HCT116 (cell line): ENCODE results near the gene PREX1. TPM values are rescaled to one million over a fixed set of nuclear protein-coding genes. Genes with fewer than 3 reads are reported as not detected.

ENCODE experiments used
- ATAC-seq: fragments of 200-7000 bp; cut with Tn5 transposase; 2 replicates; pipeline ENCODE4 v1.9.1; 2020; ENCODE audit warnings: mild to moderate bottlenecking, moderate library complexity
- BruUV-seq: library from RNA; stranded (reverse); fragments of 400-500 nt; replicated peaks from 2 replicates; lab custom pipeline; 2021; lab: Mats Ljungman, UMichigan
- CTCF ChIA-PET: fragments of 300-600 bp; sonication (Branson Sonifier 250); formaldehyde crosslinking; loops from one replicate; lab custom pipeline; 2021; ENCODE audit warnings: antibody characterized with exemption; lab: Charles Lee
- POLR2A ChIA-PET: fragments of 300-600, 350-600 bp; sonication (Branson Sonifier 250); formaldehyde crosslinking; loops from one replicate; lab custom pipeline; 2021; ENCODE audit warnings: antibody characterized with exemption; lab: Charles Lee
- RAD21 ChIA-PET, 2 experiments: fragments of 300-600 bp; sonication (Branson Sonifier 250); formaldehyde crosslinking; loops; one replicate each; lab custom pipeline; 2023; ENCODE audit warnings: low total read pairs in 2 of 2; ENCODE audit not compliant: uncharacterized antibody in 2 of 2, unreplicated experiment in 2 of 2, low non-redundant PET in 1 of 2; lab: Charles Lee
- DNase-seq: peaks from one replicate; pipeline ENCODE4 v3.0.0-alpha.2; 2010; ENCODE audit warnings: low read depth, low spot score
- H2AFZ ChIP-seq: fragments of 200-600 bp; shearing (Covaris generic), sonication (generic); 2 replicates; pipeline ENCODE4 v1.6.1; 2017; ENCODE audit warnings: low read depth, mixed run types, mixed read lengths, antibody characterized with exemption, low read length; ENCODE audit not compliant: poor library complexity, severe bottlenecking
- H3K27ac ChIP-seq: 2 replicates; pipeline ENCODE4 v1.5.1; 2012; ENCODE audit warnings: low read depth, low read length
- H3K27me3 ChIP-seq: fragments of 200-600 bp; sonication (generic); 2 replicates; pipeline ENCODE4 v1.6.1; 2016; ENCODE audit warnings: mixed run types, low read length, mixed read lengths; ENCODE audit not compliant: insufficient read depth
- H3K36me3 ChIP-seq, 2 experiments: fragments of 200-500 bp in 1 of 2; fragments of 200-600 bp in 1 of 2; sonication (Bioruptor generic) in 1 of 2; sonication (generic) in 1 of 2; 2 replicates each; pipeline versions ENCODE4 v1.5.1 to v1.6.1; 2014 to 2016; ENCODE audit warnings: low read length in 2 of 2, inconsistent platforms in 1 of 2, mixed read lengths in 1 of 2, mixed run types in 1 of 2; ENCODE audit not compliant: insufficient read depth in 2 of 2, control insufficient read depth in 1 of 2
- H3K4me1 ChIP-seq, 2 experiments: fragments of 200-600 bp in 1 of 2; sonication (generic) in 1 of 2; 2 replicates each; pipeline versions ENCODE4 v1.5.1 to v1.6.1; 2012 to 2017; ENCODE audit warnings: low read length in 2 of 2, inconsistent platforms in 1 of 2, mild to moderate bottlenecking in 1 of 2, mixed read lengths in 1 of 2, mixed run types in 1 of 2, moderate library complexity in 1 of 2; ENCODE audit not compliant: insufficient read depth in 2 of 2, control insufficient read depth in 1 of 2
- H3K4me2 ChIP-seq: fragments of 200-600 bp; sonication (generic); 2 replicates; pipeline ENCODE4 v1.6.1; 2017; ENCODE audit warnings: mixed run types, low read length, mixed read lengths
- H3K4me3 ChIP-seq, 2 experiments: fragments of 200-600 bp in 1 of 2; sonication (generic) in 1 of 2; replicated peaks in 1 of 2; 2 replicates each; pipeline ENCODE4 v1.5.1; 2011 to 2016; ENCODE audit warnings: low read length in 2 of 2, control low read depth in 1 of 2, low read depth in 1 of 2, mild to moderate bottlenecking in 1 of 2, mixed read lengths in 1 of 2, mixed run types in 1 of 2
- H3K79me2 ChIP-seq: fragments of 200-600 bp; sonication (generic); 2 replicates; pipeline ENCODE4 v1.6.1; 2017; ENCODE audit warnings: mild to moderate bottlenecking, mixed run types, low read length, moderate library complexity, mixed read lengths; ENCODE audit not compliant: insufficient read depth
- H3K9ac ChIP-seq: fragments of 200-600 bp; sonication (generic); 2 replicates; pipeline ENCODE4 v1.6.1; 2016; ENCODE audit warnings: low read length, mixed read lengths
- H3K9me2 ChIP-seq: fragments of 200-600 bp; sonication (generic), shearing (Covaris generic); 2 replicates; pipeline ENCODE4 v1.6.1; 2017; ENCODE audit warnings: mixed run types, mild to moderate bottlenecking, moderate library complexity; ENCODE audit not compliant: insufficient read depth
- H3K9me3 ChIP-seq, 2 experiments: fragments of 200-500 bp in 1 of 2; fragments of 200-600 bp in 1 of 2; sonication (Bioruptor generic) in 1 of 2; sonication (generic) in 1 of 2; 2 replicates each; pipeline ENCODE4 v1.6.1; 2014 to 2017; ENCODE audit warnings: low read length in 2 of 2, mixed read lengths in 2 of 2, inconsistent platforms in 1 of 2, low read depth in 1 of 2, mild to moderate bottlenecking in 1 of 2, mixed run types in 1 of 2, moderate library complexity in 1 of 2; ENCODE audit not compliant: control insufficient read depth in 1 of 2, insufficient read depth in 1 of 2
- H4K20me1 ChIP-seq: fragments of 200-600 bp; sonication (generic), shearing (Covaris generic); 2 replicates; pipeline ENCODE4 v1.6.1; 2017; ENCODE audit warnings: mixed run types, mild to moderate bottlenecking, moderate library complexity; ENCODE audit not compliant: insufficient read depth
- EZH2phosphoT487 ChIP-seq: fragments of 200-600 bp; IDR thresholded peaks from 2 replicates; pipeline ENCODE4 v1.6.1; 2018; ENCODE audit warnings: antibody characterized with exemption, borderline replicate concordance
- POLR2A ChIP-seq: IDR thresholded peaks from 2 replicates; pipeline ENCODE4 v1.7.0; 2011; ENCODE audit warnings: borderline replicate concordance; ENCODE audit not compliant: insufficient read depth, insufficient read length; ENCODE audit errors: extremely low read depth
- POLR2AphosphoS5 ChIP-seq: IDR thresholded peaks from 2 replicates; pipeline ENCODE4 v1.6.1; 2011; ENCODE audit warnings: mild to moderate bottlenecking, low read depth, low read length, moderate library complexity
- REST ChIP-seq: IDR thresholded peaks from 2 replicates; pipeline ENCODE4 v1.6.1; 2012; ENCODE audit warnings: low read depth
- SIN3A ChIP-seq: IDR thresholded peaks from 2 replicates; pipeline ENCODE4 v1.6.1; 2012; ENCODE audit warnings: low read depth
- SP1 ChIP-seq: IDR thresholded peaks from 2 replicates; pipeline ENCODE4 v1.6.1; 2012; ENCODE audit warnings: low read depth
- SRF ChIP-seq: IDR thresholded peaks from 2 replicates; pipeline ENCODE4 v1.6.1; 2012; ENCODE audit warnings: low read depth
- YY1 ChIP-seq: IDR thresholded peaks from 2 replicates; pipeline ENCODE4 v1.6.1; 2011; ENCODE audit warnings: low read length, low read depth, moderate library complexity, mild to moderate bottlenecking; ENCODE audit not compliant: insufficient replicate concordance; ENCODE audit errors: extremely low read depth
- intact Hi-C: fragments of 100-400 bp; cut with micrococcal nuclease; formaldehyde crosslinking; loops from 2 replicates; pipeline ENCODE4 v1.10.0; 2022
- total RNA-seq: library from RNA; stranded (reverse); gene quantifications from one replicate; pipeline ENCODE4 v1.2.1, GENCODE V29; 2021; ENCODE audit not compliant: unreplicated experiment

Gene PREX1
- total RNA-seq, 1 experiment from 2014 or later = 6.1 TPM

GRCh38 chr20:48653706-48654051, 174.1 kb downstream of the PREX1 start:
- ChIA-PET POLR2A (no interaction called here), RAD21 (no interaction called here), CTCF (interaction anchor here (0.6 kb wide), 1 partner anchor 27 kb away, joined by 3 read pairs; no protein-coding TSS in a partner anchor)
- Histone ChIP-seq H3K27me3 (no peaks in the 10 kb centered on the region), H3K9me3 (no peaks in the 10 kb centered on the region), H3K9me2 (no peaks in the 10 kb centered on the region), H3K4me1 (no peaks in the 10 kb centered on the region; a peak in 1 of 4 replicates), H3K4me2 (no peak overlapping the region), H3K4me3 (no peak overlapping the region), H3K36me3 (no peaks in the 10 kb centered on the region), H4K20me1 (no peaks in the 10 kb centered on the region), H3K27ac (no peak overlapping the region), H3K79me2 (no peaks in the 10 kb centered on the region), H3K9ac (no peak overlapping the region), H2AFZ (no peak overlapping the region)
- DNase-seq (no peak), ATAC-seq (no peak)
- intact Hi-C loops = no loop called here
- no peak for TF ChIP-seq YY1
- no peak for TF ChIP-seq EZH2phosphoT487
- TF ChIP-seq SRF = no peak
- no TSS peak for BruUV-seq

- no peak overlapping the region for H3K27ac ChIP-seq
These were observed 174.7 kb downstream of the PREX1 start for GRCh38 chr20:48652961-48653705.

More at GRCh38 chr20:48652961-48653705, 174.7 kb downstream of the PREX1 start:
- H3K4me1 ChIP-seq = no peaks in the 10 kb centered on the region; a peak in 1 of 4 replicates
- no peak overlapping the region for H3K4me2 ChIP-seq
- RAD21 ChIA-PET = no interaction called here
- POLR2A ChIA-PET = no interaction called here
- H3K4me3 ChIP-seq = no peak overlapping the region
- no peaks in the 10 kb centered on the region for H3K9me3 ChIP-seq
- no peaks in the 10 kb centered on the region for H3K9me2 ChIP-seq
- no peaks in the 10 kb centered on the region for H4K20me1 ChIP-seq
- BruUV-seq = no TSS peak
- intact Hi-C loops = no loop called here
- H3K27me3 ChIP-seq = no peaks in the 10 kb centered on the region
- no peak overlapping the region for H2AFZ ChIP-seq
- CTCF ChIA-PET = interaction anchor here (0.6 kb wide), 1 partner anchor 26 kb away, joined by 3 read pairs; no protein-coding TSS in a partner anchor
- H3K36me3 ChIP-seq = no peaks in the 10 kb centered on the region
- ATAC-seq (no peak), DNase-seq (no peak)
- H3K79me2 ChIP-seq = no peaks in the 10 kb centered on the region
- no peak overlapping the region for H3K9ac ChIP-seq
- TF ChIP-seq REST (no peak), SIN3A (no peak), SP1 (no peak), POLR2AphosphoS5 (no peak), POLR2A (no peak)
